HG02938 (cell line): ENCODE measurements around the gene CRYBG1.

ENCODE experiments used
- ATAC-seq: cut with Tn5 transposase; IDR thresholded peaks from one replicate; pipeline ENCODE4 v1.9.1; 2021; ENCODE audit warnings: mild to moderate bottlenecking, moderate library complexity; ENCODE audit not compliant: unreplicated experiment

The CRYBG1 gene

GRCh38 chr6:106458021-106458986, 97.8 kb downstream of the CRYBG1 start:
- ATAC-seq, result no peak

GRCh38 chr6:106460481-106460880, 100.0 kb downstream of the CRYBG1 start:
- no peak for ATAC-seq

GRCh38 chr6:106461084-106461483, 100.6 kb downstream of the CRYBG1 start:
- ATAC-seq, result no peak

GRCh38 chr6:106462923-106463557, 102.5 kb downstream of the CRYBG1 start:
- no peak for ATAC-seq

GRCh38 chr6:106466211-106466610, 105.7 kb downstream of the CRYBG1 start:
- ATAC-seq, result no peak

GRCh38 chr6:106468935-106469334, 108.4 kb downstream of the CRYBG1 start:
- ATAC-seq, result no peak

- ATAC-seq, result no peak
Measured at GRCh38 chr6:106469882-106470281, 109.4 kb downstream of the CRYBG1 start.

- no peak for ATAC-seq
Measured at GRCh38 chr6:106470316-106470715, 109.8 kb downstream of the CRYBG1 start.

GRCh38 chr6:106470811-106471210, 110.3 kb downstream of the CRYBG1 start:
- ATAC-seq, result no peak

- no peak for ATAC-seq
Measured at GRCh38 chr6:106473812-106474211, 113.3 kb downstream of the CRYBG1 start.

- no peak for ATAC-seq
Measured at GRCh38 chr6:106474466-106474865, 113.9 kb downstream of the CRYBG1 start.

- no peak for ATAC-seq
Measured at GRCh38 chr6:106475284-106475683, 114.8 kb downstream of the CRYBG1 start.

- ATAC-seq, result no peak
Measured at GRCh38 chr6:106476331-106477105, 116.0 kb downstream of the CRYBG1 start.

- ATAC-seq, result no peak
Measured at GRCh38 chr6:106477146-106477545, 116.6 kb downstream of the CRYBG1 start.

- ATAC-seq, result no peak
Measured at GRCh38 chr6:106477790-106478189, 117.3 kb downstream of the CRYBG1 start.

GRCh38 chr6:106486236-106486635, 125.7 kb downstream of the CRYBG1 start:
- ATAC-seq, result no peak

- no peak for ATAC-seq
Measured at GRCh38 chr6:106488494-106489370, 128.2 kb downstream of the CRYBG1 start.

- no peak for ATAC-seq
Measured at GRCh38 chr6:106490030-106490429, 129.5 kb downstream of the CRYBG1 start.

GRCh38 chr6:106490436-106490835, 129.9 kb downstream of the CRYBG1 start:
- no peak for ATAC-seq

GRCh38 chr6:106490974-106491373, 130.5 kb downstream of the CRYBG1 start:
- ATAC-seq, result no peak
